ENCODE measurements around the gene FBXW5. TPM values are rescaled to one million over a fixed set of nuclear protein-coding genes. Genes with fewer than 3 reads are reported as not detected.

FBXW5 gene
- total RNA-seq, 2 donors from 2014 or later, result 64.2 to 76.5 TPM

- H3K36me3 Mint-ChIP-seq (ENCODE audit: low read depth), result peaks cover 57% of the 10 kb centered on the region
- DNase-seq, result no peak
- H3K4me3 Mint-ChIP-seq, result no peak overlapping the region
- peaks cover 43% of the 10 kb centered on the region for H3K36me3 ChIP-seq (ENCODE audit: control insufficient read depth, insufficient read depth, low read length)
- H3K27ac Mint-ChIP-seq, result no peak overlapping the region
- WGBS, 2 experiments (ENCODE audit: insufficient coverage in 1 of 2, insufficient read length in 1 of 2), result 94% methylated on average over 9 to 11 of the region's 11 CpGs
- H3K9ac ChIP-seq (ENCODE audit: extremely low read depth, low read length, poor library complexity, severe bottlenecking), result no peak overlapping the region
- no peaks in the 10 kb centered on the region for H3K9me3 Mint-ChIP-seq
- no peak for TF ChIP-seq CTCF (conservative IDR thresholded peaks at IDR 0.05)
- H3K27me3 ChIP-seq (ENCODE audit: control insufficient read depth, insufficient read depth, low read length, poor library complexity, severe bottlenecking), result no peaks in the 10 kb centered on the region
- H3K9me3 ChIP-seq (ENCODE audit: control insufficient read depth, low read length), result no peaks in the 10 kb centered on the region
- no peak overlapping the region for H3K4me3 ChIP-seq (ENCODE audit: low read length)
- no peaks in the 10 kb centered on the region for H3K4me1 Mint-ChIP-seq
- no peaks in the 10 kb centered on the region for H3K4me1 ChIP-seq (ENCODE audit: control insufficient read depth, insufficient read depth, low read length)
- H3K27me3 Mint-ChIP-seq (ENCODE audit: insufficient read depth), result no peaks in the 10 kb centered on the region
- H3K27ac ChIP-seq (ENCODE audit: low read depth, low read length), result no peak overlapping the region
Observed at GRCh38 chr9:136921307-136921706, 23.2 kb downstream of the FBXW5 start.

GRCh38 chr9:136920734-136921231 lies 23.8 kb downstream of the FBXW5 start:
- Histone ChIP-seq H3K27me3 (ENCODE audit: control insufficient read depth, insufficient read depth, low read length, poor library complexity, severe bottlenecking) (no peaks in the 10 kb centered on the region), H3K9ac (ENCODE audit: extremely low read depth, low read length, poor library complexity, severe bottlenecking) (no peak overlapping the region), H3K9me3 (ENCODE audit: control insufficient read depth, low read length) (no peaks in the 10 kb centered on the region), H3K4me3 (ENCODE audit: low read length) (no peak overlapping the region), H3K36me3 (ENCODE audit: control insufficient read depth, insufficient read depth, low read length) (peaks cover 44% of the 10 kb centered on the region), H3K27ac (ENCODE audit: low read depth, low read length) (no peak overlapping the region), H3K4me1 (ENCODE audit: control insufficient read depth, insufficient read depth, low read length) (no peaks in the 10 kb centered on the region)
- DNase-seq, result no peak
- no peak overlapping the region for H3K4me3 Mint-ChIP-seq
- peaks cover 60% of the 10 kb centered on the region for H3K36me3 Mint-ChIP-seq (ENCODE audit: low read depth)
- H3K27ac Mint-ChIP-seq, result no peak overlapping the region
- WGBS, 2 experiments (ENCODE audit: insufficient coverage in 1 of 2, insufficient read length in 1 of 2), result 92 to 93% methylated on average over 9 to 14 of the region's 14 CpGs
- no peak for TF ChIP-seq CTCF (conservative IDR thresholded peaks at IDR 0.05)
- no peaks in the 10 kb centered on the region for H3K27me3 Mint-ChIP-seq (ENCODE audit: insufficient read depth)
- no peaks in the 10 kb centered on the region for H3K9me3 Mint-ChIP-seq
- no peaks in the 10 kb centered on the region for H3K4me1 Mint-ChIP-seq

- no peaks in the 10 kb centered on the region for H3K4me1 ChIP-seq (ENCODE audit: control insufficient read depth, insufficient read depth, low read length)
- peaks cover 44% of the 10 kb centered on the region for H3K36me3 ChIP-seq (ENCODE audit: control insufficient read depth, insufficient read depth, low read length)
- H3K27me3 Mint-ChIP-seq (ENCODE audit: insufficient read depth), result no peaks in the 10 kb centered on the region
- H3K9me3 Mint-ChIP-seq, result no peaks in the 10 kb centered on the region
- WGBS, 2 experiments (ENCODE audit: insufficient coverage in 1 of 2, insufficient read length in 1 of 2), result 96 to 98% methylated on average over 15 of the region's 15 CpGs
- H3K4me3 ChIP-seq (ENCODE audit: low read length), result no peak overlapping the region
- DNase-seq, result no peak
- H3K4me1 Mint-ChIP-seq, result no peaks in the 10 kb centered on the region
- peaks cover 60% of the 10 kb centered on the region for H3K36me3 Mint-ChIP-seq (ENCODE audit: low read depth)
- no peak overlapping the region for H3K27ac ChIP-seq (ENCODE audit: low read depth, low read length)
- no peaks in the 10 kb centered on the region for H3K9me3 ChIP-seq (ENCODE audit: control insufficient read depth, low read length)
- no peak overlapping the region for H3K9ac ChIP-seq (ENCODE audit: extremely low read depth, low read length, poor library complexity, severe bottlenecking)
- no peak overlapping the region for H3K4me3 Mint-ChIP-seq
- TF ChIP-seq CTCF (conservative IDR thresholded peaks at IDR 0.05), result no peak
- no peaks in the 10 kb centered on the region for H3K27me3 ChIP-seq (ENCODE audit: control insufficient read depth, insufficient read depth, low read length, poor library complexity, severe bottlenecking)
- no peak overlapping the region for H3K27ac Mint-ChIP-seq
Observed at GRCh38 chr9:136920069-136920468, 24.5 kb downstream of the FBXW5 start.
